T-helper 17 cell (primary cell): ENCODE measurements around the gene ACRBP. TPM values are rescaled to one million over a fixed set of nuclear protein-coding genes. Genes with fewer than 3 reads are reported as not detected.
A peak's percentile ranks its signal among the peaks of the same experiment; 100 is the strongest.

ENCODE experiments used
- ATAC-seq: fragments of 150-1000 bp; cut with Tn5 transposase; 2 replicates; pipeline ENCODE4 v1.10.0; 2021; ENCODE audit warnings: mild to moderate bottlenecking, moderate library complexity
- DNase-seq, 3 donors: peaks; one replicate each; pipeline versions ENCODE4 v3.0.0 to v3.0.0-alpha.2; 2020 to 2021
- H3K9me3 ChIP-seq: one replicate; pipeline ENCODE4 v1.7.0; 2013; ENCODE audit warnings: low read length, mild to moderate bottlenecking; ENCODE audit not compliant: control insufficient read depth, poor library complexity, severe bottlenecking
- H3K27ac Mint-ChIP-seq: one replicate; pipeline ENCODE4 v1.8.0; 2022; ENCODE audit warnings: mild to moderate bottlenecking, moderate library complexity, mixed read lengths
- H3K27me3 Mint-ChIP-seq: one replicate; pipeline ENCODE4 v1.8.0; 2022; ENCODE audit warnings: mixed read lengths
- H3K36me3 Mint-ChIP-seq: one replicate; pipeline ENCODE4 v1.8.0; 2022; ENCODE audit warnings: low read depth, mixed read lengths
- H3K4me1 Mint-ChIP-seq: one replicate; pipeline ENCODE4 v1.8.0; 2022; ENCODE audit warnings: mild to moderate bottlenecking, mixed read lengths
- H3K4me3 Mint-ChIP-seq: one replicate; pipeline ENCODE4 v1.8.0; 2022; ENCODE audit warnings: mild to moderate bottlenecking, moderate library complexity, mixed read lengths
- total RNA-seq, 4 donors: library from RNA in 2 of 4; stranded (reverse) in 2 of 4; gene quantifications; one replicate each; pipeline ENCODE4 v1.2.3 and lab custom pipeline; 2022 to 2026

ACRBP gene
- total RNA-seq, 2 donors from 2014 or later = 3.4 to 90.0 TPM

DNA sequence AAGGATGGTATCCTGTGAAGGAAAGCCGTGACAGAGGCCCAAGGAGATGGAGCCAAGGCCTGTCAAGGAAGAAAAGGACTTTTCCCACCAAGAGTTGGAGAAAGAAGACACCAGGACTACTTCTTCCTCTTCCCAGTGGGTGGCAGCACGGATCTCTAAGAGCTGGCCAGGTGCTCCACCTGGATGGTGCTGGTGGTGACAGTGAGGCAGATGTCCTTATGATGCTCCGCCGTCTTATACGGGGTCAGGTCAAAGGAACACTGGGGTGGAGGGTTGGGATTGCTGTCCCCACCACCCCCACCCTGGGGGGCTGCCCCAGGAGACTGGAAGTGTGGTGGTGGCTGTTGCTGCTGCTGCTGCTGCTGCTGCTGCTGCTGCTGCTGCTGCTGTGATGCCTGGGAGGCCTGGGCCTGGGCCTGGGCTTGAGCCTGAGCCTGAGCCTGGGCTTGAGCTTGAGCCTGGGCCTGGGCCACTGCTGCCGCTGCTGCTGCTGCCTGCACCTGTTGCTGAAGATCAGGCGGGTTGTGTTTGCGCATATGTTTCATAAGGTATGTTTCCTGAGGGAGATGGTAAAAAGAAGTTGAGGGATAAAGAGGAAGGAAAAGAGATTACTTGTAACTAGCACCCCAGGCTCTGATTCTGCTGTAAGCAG, 20.5 kb upstream of the ACRBP start:
- H3K4me3 Mint-ChIP-seq = no peak overlapping the region
- no peak for DNase-seq
- H3K27ac Mint-ChIP-seq = no peak overlapping the region
- H3K9me3 ChIP-seq = no peaks in the 10 kb centered on the region
- peaks cover 13% of the 10 kb centered on the region for H3K36me3 Mint-ChIP-seq
- ATAC-seq = no peak
- no peaks in the 10 kb centered on the region for H3K27me3 Mint-ChIP-seq
- peaks cover 7% of the 10 kb centered on the region for H3K4me1 Mint-ChIP-seq

- no peaks in the 10 kb centered on the region for H3K9me3 ChIP-seq
- Mint-ChIP-seq H3K36me3 (peaks cover 7% of the 10 kb centered on the region), H3K27ac (no peak overlapping the region), H3K4me3 (no peak overlapping the region), H3K27me3 (no peaks in the 10 kb centered on the region), H3K4me1 (peaks cover 14% of the 10 kb centered on the region)
- DNase-seq (no peak), ATAC-seq (no peak)
Observed at GRCh38 chr12:6666211-6666610, 19.0 kb upstream of the ACRBP start.

DNA sequence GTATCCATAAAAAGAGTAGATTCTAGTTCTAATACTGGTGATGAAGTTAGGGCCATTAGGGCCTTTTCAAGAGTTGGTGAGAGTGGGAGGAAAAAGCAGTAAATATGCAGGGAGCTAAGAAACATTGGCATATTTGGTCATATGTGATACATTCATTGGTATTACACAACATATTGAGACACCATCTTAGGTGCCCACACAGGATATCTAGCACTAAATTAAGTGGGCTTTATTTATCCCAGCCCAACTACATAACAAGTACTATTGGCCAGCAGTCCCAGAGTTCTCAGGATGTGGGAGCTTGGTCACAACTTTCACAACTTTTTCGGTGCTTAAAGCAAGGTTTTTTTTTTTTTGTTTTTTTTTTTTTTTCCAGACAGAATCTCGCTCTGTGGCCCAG, 17.7 kb upstream of the ACRBP start:
- no peaks in the 10 kb centered on the region for H3K27me3 Mint-ChIP-seq

GRCh38 chr12:6662906-6663742, 15.9 kb upstream of the ACRBP start, which contains the start of gene ING4:
Gene ING4, minus strand, starts transcription at chr12:6663119. Its CDS starts 18 bp downstream, at chr12:6663101.
- Mint-ChIP-seq H3K27ac (peak within 1 kb of the TSS; percentile 99), H3K27me3 (no peaks in the 10 kb centered on the region), H3K4me1 (peaks cover 22% of the 10 kb centered on the region), H3K36me3 (peaks cover 11% of the 10 kb centered on the region), H3K4me3 (peak within 1 kb of the TSS; percentile 100)
- ATAC-seq = peak; percentile 99
- peak; percentile 83 to 93 (median 90) for DNase-seq
- no peaks in the 10 kb centered on the region for H3K9me3 ChIP-seq

More for the DNA sequence above, 17.7 kb upstream of the ACRBP start:
- Mint-ChIP-seq H3K36me3 (peaks cover 7% of the 10 kb centered on the region), H3K27ac (peak overlapping the region; percentile 99), H3K4me1 (peaks cover 14% of the 10 kb centered on the region), H3K4me3 (no peak overlapping the region)
- DNase-seq (no peak), ATAC-seq (no peak)
- no peaks in the 10 kb centered on the region for H3K9me3 ChIP-seq

GRCh38 chr12:6662602-6662905, 15.3 kb upstream of the ACRBP start:
- Mint-ChIP-seq H3K36me3 (peaks cover 7% of the 10 kb centered on the region), H3K4me3 (peak overlapping the region; percentile 100), H3K27ac (peak overlapping the region; percentile 99), H3K27me3 (no peaks in the 10 kb centered on the region), H3K4me1 (peaks cover 22% of the 10 kb centered on the region)
- H3K9me3 ChIP-seq = no peaks in the 10 kb centered on the region
- ATAC-seq (peak; percentile 63), DNase-seq (no peak)

GRCh38 chr12:6653987-6654386, 6.8 kb upstream of the ACRBP start:
- no peak overlapping the region for H3K27ac Mint-ChIP-seq
- DNase-seq = no peak
- H3K27me3 Mint-ChIP-seq = no peaks in the 10 kb centered on the region
- H3K36me3 Mint-ChIP-seq = peaks cover 14% of the 10 kb centered on the region
- no peak for ATAC-seq
- H3K9me3 ChIP-seq = no peaks in the 10 kb centered on the region
- H3K4me1 Mint-ChIP-seq = peaks cover 16% of the 10 kb centered on the region
- H3K4me3 Mint-ChIP-seq = no peak overlapping the region

DNA sequence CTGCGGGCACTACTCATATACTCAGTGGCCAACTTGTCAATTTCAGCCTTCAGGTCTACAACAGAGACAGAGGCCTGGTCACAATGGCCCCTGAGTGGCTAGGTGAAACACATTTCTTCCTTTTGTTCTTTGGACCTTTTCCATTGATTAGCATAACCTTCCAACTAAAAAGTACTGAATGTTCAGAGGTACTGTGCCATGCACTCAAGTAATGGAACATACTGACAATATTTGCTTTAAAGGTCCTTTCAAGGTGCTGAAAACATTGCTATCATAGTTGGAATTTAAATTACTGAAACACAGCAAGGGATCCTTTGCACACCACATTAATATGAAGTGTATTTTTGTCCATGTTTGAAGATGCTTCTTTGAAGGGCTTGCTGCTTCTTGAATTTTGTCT, 6.1 kb upstream of the ACRBP start:
- Mint-ChIP-seq H3K4me3 (no peak overlapping the region), H3K27me3 (no peaks in the 10 kb centered on the region), H3K27ac (no peak overlapping the region), H3K4me1 (peaks cover 11% of the 10 kb centered on the region), H3K36me3 (peaks cover 9% of the 10 kb centered on the region)
- ATAC-seq (no peak), DNase-seq (no peak)
- H3K9me3 ChIP-seq = no peaks in the 10 kb centered on the region

DNA sequence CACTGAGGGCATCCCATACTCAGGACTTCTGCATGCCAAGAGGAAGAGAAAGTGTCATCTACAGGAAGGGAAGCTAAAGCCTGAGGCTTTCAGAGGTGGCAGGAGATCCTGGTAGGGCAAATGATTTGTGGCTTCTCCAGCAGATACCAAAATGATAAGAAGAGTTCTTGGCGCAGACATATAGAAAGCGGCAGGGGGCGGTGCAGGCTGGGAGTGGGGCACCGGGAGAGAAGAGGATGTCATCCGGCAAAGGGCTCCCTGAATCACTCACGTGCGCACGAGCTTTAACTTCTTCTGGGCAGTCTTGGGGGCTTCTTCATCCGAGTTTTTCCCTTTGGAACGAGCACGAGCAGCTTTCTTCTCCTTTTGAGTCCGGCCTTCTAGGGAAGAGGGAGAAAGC, 5.2 kb upstream of the ACRBP start:
- no peaks in the 10 kb centered on the region for H3K9me3 ChIP-seq
- no peak overlapping the region for H3K4me3 Mint-ChIP-seq
- H3K36me3 Mint-ChIP-seq = peaks cover 12% of the 10 kb centered on the region
- H3K4me1 Mint-ChIP-seq = peaks cover 12% of the 10 kb centered on the region
- ATAC-seq (no peak), DNase-seq (no peak)
- H3K27ac Mint-ChIP-seq = peak overlapping the region; percentile 41
- no peaks in the 10 kb centered on the region for H3K27me3 Mint-ChIP-seq

DNA sequence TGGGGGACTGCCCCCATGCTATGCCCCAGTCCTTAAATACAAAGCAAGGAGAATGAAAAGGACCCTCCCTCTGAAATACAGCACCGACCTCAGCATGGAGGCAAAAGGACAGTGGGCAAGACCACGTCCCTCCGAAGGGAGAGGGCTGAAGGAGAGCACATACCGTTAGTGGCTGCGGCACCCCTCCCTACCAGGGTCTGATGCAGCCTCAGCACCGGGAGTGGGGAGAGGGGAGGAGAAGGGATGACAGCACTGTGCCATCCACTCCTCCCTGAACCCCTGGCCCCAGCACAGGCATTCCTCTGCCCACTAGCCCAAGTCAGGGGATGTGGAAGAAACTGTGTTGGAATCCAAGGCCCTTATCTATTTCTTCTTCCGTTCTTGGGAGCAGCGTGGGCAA, 3.6 kb upstream of the ACRBP start:
- ATAC-seq = no peak
- Mint-ChIP-seq H3K4me3 (no peak overlapping the region), H3K4me1 (peaks cover 19% of the 10 kb centered on the region), H3K27ac (no peak overlapping the region), H3K36me3 (peaks cover 13% of the 10 kb centered on the region), H3K27me3 (peaks cover 7% of the 10 kb centered on the region)
- H3K9me3 ChIP-seq = no peaks in the 10 kb centered on the region
- no peak for DNase-seq

DNA sequence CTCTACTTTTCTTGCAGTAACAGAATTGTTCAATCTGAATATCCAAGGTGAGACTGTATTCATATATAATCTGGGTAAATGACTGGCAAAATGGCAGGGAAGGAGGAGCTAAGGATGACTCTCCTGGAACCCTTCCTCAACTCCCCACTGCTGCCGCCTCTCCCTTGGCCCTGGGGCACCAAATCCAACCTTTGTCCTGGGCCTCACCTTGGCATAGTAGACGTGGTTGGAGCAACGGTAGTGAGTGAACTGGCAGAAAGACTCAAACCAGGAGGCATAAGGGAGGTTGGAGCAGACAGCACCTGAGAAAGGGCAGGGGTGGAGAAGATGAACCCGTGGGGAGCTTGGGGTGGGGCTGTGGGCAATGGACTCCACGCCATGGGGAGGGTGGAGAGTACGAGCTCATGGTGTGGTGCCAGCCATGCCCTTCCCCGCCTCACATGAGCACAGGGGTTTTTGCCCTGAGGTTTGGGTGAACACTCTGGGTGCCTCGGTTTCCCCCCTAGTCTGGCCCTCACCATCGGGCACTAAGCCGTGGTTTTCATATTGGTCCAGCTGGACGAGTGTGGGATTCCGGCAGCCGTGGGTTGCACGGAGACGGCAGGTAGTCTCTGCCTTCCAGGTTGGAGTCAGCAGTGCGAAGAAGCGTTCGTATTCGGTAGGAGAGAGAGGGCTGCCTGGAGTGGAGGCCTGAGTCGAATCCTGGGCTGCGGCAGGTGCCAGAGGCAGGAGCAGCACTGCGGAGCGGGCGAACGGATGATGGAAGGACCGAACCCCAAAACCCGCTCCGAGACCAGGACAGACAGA, 753 bp downstream of the ACRBP start:
- ATAC-seq (peak; percentile 8), DNase-seq (no peak)
- peaks cover 8% of the 10 kb centered on the region for H3K36me3 Mint-ChIP-seq
- peaks cover 9% of the 10 kb centered on the region for H3K27me3 Mint-ChIP-seq
- H3K27ac Mint-ChIP-seq = no peak overlapping the region
- peaks cover 14% of the 10 kb centered on the region for H3K4me1 Mint-ChIP-seq
- peak overlapping the region; percentile 83 for H3K4me3 Mint-ChIP-seq
- H3K9me3 ChIP-seq = no peaks in the 10 kb centered on the region

GRCh38 chr12:6644903-6645302, 2.3 kb downstream of the ACRBP start:
- peaks cover 12% of the 10 kb centered on the region for H3K4me1 Mint-ChIP-seq
- no peaks in the 10 kb centered on the region for H3K9me3 ChIP-seq
- DNase-seq = no peak
- H3K36me3 Mint-ChIP-seq = peaks cover 5% of the 10 kb centered on the region
- no peak overlapping the region for H3K4me3 Mint-ChIP-seq
- no peak overlapping the region for H3K27ac Mint-ChIP-seq
- peaks cover 13% of the 10 kb centered on the region for H3K27me3 Mint-ChIP-seq
- ATAC-seq = no peak

- ATAC-seq = peak; percentile 40
- peaks cover 13% of the 10 kb centered on the region for H3K27me3 Mint-ChIP-seq
- H3K9me3 ChIP-seq = no peaks in the 10 kb centered on the region
- no peak for DNase-seq
- H3K4me1 Mint-ChIP-seq = peaks cover 12% of the 10 kb centered on the region
- no peak overlapping the region for H3K27ac Mint-ChIP-seq
- H3K36me3 Mint-ChIP-seq = peaks cover 5% of the 10 kb centered on the region
- no peak overlapping the region for H3K4me3 Mint-ChIP-seq
Observed at GRCh38 chr12:6644257-6644596, 3.0 kb downstream of the ACRBP start.

- no peak overlapping the region for H3K27ac Mint-ChIP-seq
- DNase-seq (no peak), ATAC-seq (no peak)
- H3K27me3 Mint-ChIP-seq = peaks cover 13% of the 10 kb centered on the region
- no peak overlapping the region for H3K4me3 Mint-ChIP-seq
- H3K9me3 ChIP-seq = no peaks in the 10 kb centered on the region
- H3K36me3 Mint-ChIP-seq = peaks cover 5% of the 10 kb centered on the region
- peaks cover 12% of the 10 kb centered on the region for H3K4me1 Mint-ChIP-seq
Observed at GRCh38 chr12:6643569-6644256, 3.5 kb downstream of the ACRBP start.
